Type B pancreatic cell (in vitro differentiated cells): ENCODE measurements around the gene RTN3. TPM values are rescaled to one million over a fixed set of nuclear protein-coding genes. Genes with fewer than 3 reads are reported as not detected.

Source experiments
- DNase-seq: peaks from one replicate; pipeline ENCODE4 v3.0.0; 2021; ENCODE audit warnings: mixed read lengths; ENCODE audit not compliant: unreplicated experiment; ENCODE audit errors: extremely low spot score
- H3K27ac Mint-ChIP-seq: 2 replicates; pipeline ENCODE4 v1.8.0; 2021; ENCODE audit warnings: mild to moderate bottlenecking, mixed read lengths
- H3K27me3 Mint-ChIP-seq: 2 replicates; pipeline ENCODE4 v1.8.0; 2021; ENCODE audit warnings: mixed read lengths
- H3K36me3 Mint-ChIP-seq: 2 replicates; pipeline ENCODE4 v1.8.0; 2021; ENCODE audit warnings: mixed read lengths
- H3K4me1 Mint-ChIP-seq: one replicate; pipeline ENCODE4 v1.8.0; 2021; ENCODE audit warnings: mixed read lengths; ENCODE audit not compliant: unreplicated experiment
- H3K4me3 Mint-ChIP-seq: 2 replicates; pipeline ENCODE4 v1.8.0; 2021; ENCODE audit warnings: mild to moderate bottlenecking, mixed read lengths
- H3K9me3 Mint-ChIP-seq: 2 replicates; pipeline ENCODE4 v1.8.0; 2021; ENCODE audit warnings: mixed read lengths
- CTCF ChIP-seq: fragments of 200-600 bp; sonication (generic); conservative IDR thresholded peaks from 2 replicates; pipeline ENCODE4 v1.5.0; 2021; ENCODE audit warnings: antibody characterized with exemption, mild to moderate bottlenecking
- total RNA-seq: library from RNA; stranded (reverse); gene quantifications from 2 replicates; pipeline ENCODE4 v1.2.1, GENCODE V29; 2021; ENCODE audit warnings: low replicate concordance

Gene RTN3
- total RNA-seq, 1 donor from 2014 or later = 95.0 TPM

GRCh38 chr11:63745304-63746170, 64.2 kb downstream of the RTN3 start:
- Mint-ChIP-seq H3K36me3 (no peaks in the 10 kb centered on the region), H3K27ac (no peak overlapping the region), H3K4me1 (peaks cover 4% of the 10 kb centered on the region), H3K27me3 (no peaks in the 10 kb centered on the region), H3K9me3 (no peaks in the 10 kb centered on the region), H3K4me3 (no peak overlapping the region)
- peak; percentile 36 for TF ChIP-seq CTCF
- DNase-seq = no peak

GRCh38 chr11:63747011-63747410, 65.7 kb downstream of the RTN3 start:
- DNase-seq = no peak
- Mint-ChIP-seq H3K36me3 (peaks cover 4% of the 10 kb centered on the region), H3K4me3 (no peak overlapping the region), H3K27me3 (no peaks in the 10 kb centered on the region), H3K4me1 (peaks cover 4% of the 10 kb centered on the region), H3K9me3 (no peaks in the 10 kb centered on the region), H3K27ac (no peak overlapping the region)
- TF ChIP-seq CTCF = no peak

DNA sequence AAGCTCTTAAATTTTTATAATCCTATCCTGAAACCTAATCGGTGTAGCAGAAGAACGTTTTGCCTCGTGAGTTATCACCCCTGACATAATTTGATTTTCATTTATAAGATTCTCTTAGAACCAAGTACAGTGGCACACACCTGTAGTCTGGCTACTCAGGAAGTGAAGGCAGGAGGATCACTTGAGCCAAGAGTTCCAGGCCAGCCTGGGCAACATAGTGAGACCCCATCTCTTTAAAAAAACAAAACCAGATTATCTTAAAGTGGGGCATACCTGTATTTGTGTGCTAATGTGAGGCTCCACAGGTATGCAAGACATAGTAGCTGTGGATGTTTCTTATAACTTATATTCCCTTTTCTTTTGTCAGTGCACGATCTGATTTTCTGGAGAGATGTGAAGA, 68.3 kb downstream of the RTN3 start:
- Mint-ChIP-seq H3K36me3 (peaks cover 14% of the 10 kb centered on the region), H3K9me3 (no peaks in the 10 kb centered on the region), H3K4me1 (peaks cover 4% of the 10 kb centered on the region), H3K4me3 (no peak overlapping the region), H3K27me3 (no peaks in the 10 kb centered on the region), H3K27ac (no peak overlapping the region)
- DNase-seq = no peak
- no peak for TF ChIP-seq CTCF

DNA sequence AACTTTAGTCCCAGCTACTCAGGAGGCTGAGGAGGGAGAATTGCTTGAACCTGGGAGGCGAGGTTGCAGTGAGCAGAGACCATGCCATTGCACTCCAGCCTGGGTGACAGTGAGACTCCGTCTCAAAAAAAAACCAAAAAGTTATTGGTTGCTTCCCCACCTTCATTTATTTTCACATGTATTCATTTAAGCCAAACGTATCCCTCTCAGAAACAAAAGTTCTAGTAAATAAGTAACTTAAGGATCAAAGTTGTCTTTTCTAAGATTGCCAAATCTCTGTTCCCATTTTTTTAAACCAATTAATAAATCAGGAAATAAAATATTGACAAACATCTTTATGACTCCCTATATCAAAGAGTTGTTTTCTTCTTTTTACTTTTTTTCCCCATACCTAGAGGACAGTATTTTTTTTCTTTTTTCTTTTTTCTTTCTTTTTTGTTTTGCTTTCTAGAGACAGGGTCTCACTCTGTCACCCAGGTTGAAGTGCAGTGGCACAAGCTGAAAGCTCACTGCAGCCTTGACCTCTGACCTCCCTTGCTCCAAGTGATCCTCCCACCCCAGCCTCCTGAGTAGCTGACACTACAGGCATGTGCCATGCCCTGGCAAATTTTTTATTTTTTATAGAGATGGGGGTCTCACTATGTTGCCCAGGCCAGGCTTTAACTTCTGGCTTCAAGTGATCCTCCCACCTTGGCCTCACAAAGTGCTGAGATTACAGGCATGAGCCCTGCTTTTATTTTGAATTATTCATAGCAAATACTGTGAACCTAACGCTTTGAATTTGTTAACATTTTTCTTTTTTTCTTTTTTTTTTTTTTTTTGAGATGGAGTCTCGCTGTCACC, 75.8 kb downstream of the RTN3 start:
- Mint-ChIP-seq H3K4me3 (no peak overlapping the region), H3K27me3 (no peaks in the 10 kb centered on the region), H3K9me3 (no peaks in the 10 kb centered on the region), H3K36me3 (peaks cover 26% of the 10 kb centered on the region), H3K4me1 (peaks cover 7% of the 10 kb centered on the region), H3K27ac (no peak overlapping the region)
- no peak for DNase-seq
- no peak for TF ChIP-seq CTCF

DNA sequence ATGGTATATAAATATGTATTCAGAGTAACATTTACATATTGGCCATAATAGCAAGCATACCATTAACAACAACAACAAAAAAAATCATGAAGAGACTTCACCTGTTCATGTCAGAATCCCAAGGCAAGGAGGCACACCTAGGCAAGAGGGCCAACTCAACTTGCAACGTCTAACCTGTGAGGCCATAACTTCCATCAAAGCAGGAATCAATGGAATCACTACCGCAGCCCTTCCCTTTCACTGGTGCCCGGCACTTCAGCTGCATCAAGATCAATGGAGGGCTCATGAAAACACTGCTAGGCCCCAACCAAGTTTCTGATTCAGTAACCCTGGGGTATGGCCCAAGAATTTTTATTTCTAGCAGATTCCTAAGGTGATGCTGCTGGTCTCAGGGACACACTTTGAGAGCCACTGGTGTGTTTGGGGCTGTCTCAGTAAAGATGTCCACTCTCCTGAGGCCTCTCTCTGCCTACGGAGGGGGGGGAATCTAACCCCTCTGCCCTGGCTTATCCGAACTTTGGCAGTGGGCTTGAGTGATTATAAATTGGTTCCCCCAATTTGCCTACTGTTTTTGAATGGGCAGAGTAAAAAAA, 79.3 kb downstream of the RTN3 start:
- no peaks in the 10 kb centered on the region for H3K9me3 Mint-ChIP-seq
- no peak overlapping the region for H3K27ac Mint-ChIP-seq
- no peak overlapping the region for H3K4me3 Mint-ChIP-seq
- no peaks in the 10 kb centered on the region for H3K27me3 Mint-ChIP-seq
- no peak for DNase-seq
- H3K36me3 Mint-ChIP-seq = peaks cover 14% of the 10 kb centered on the region
- peaks cover 11% of the 10 kb centered on the region for H3K4me1 Mint-ChIP-seq
- TF ChIP-seq CTCF = no peak
